G401 (cell line): ENCODE measurements around the gene ROBO3. TPM values are rescaled to one million over a fixed set of nuclear protein-coding genes. Genes with fewer than 3 reads are reported as not detected.

Experiments used
- DNase-seq: peaks from one replicate; pipeline ENCODE4 v3.0.0-alpha.2; 2015; ENCODE audit warnings: low spot score
- in situ Hi-C: cut with HindIII; loops from 2 replicates; pipeline ENCODE4 v1.10.0; 2016; ENCODE audit warnings: low sequenced_read_pairs, mixed read lengths
- total RNA-seq: library from RNA; depleted of rRNA; stranded (reverse); fragments of >200 nt; shearing (Covaris generic); gene quantifications from 2 replicates; pipeline ENCODE4 v1.2.3, GENCODE V29; 2014; rRNA removed

ROBO3 gene, protein sequence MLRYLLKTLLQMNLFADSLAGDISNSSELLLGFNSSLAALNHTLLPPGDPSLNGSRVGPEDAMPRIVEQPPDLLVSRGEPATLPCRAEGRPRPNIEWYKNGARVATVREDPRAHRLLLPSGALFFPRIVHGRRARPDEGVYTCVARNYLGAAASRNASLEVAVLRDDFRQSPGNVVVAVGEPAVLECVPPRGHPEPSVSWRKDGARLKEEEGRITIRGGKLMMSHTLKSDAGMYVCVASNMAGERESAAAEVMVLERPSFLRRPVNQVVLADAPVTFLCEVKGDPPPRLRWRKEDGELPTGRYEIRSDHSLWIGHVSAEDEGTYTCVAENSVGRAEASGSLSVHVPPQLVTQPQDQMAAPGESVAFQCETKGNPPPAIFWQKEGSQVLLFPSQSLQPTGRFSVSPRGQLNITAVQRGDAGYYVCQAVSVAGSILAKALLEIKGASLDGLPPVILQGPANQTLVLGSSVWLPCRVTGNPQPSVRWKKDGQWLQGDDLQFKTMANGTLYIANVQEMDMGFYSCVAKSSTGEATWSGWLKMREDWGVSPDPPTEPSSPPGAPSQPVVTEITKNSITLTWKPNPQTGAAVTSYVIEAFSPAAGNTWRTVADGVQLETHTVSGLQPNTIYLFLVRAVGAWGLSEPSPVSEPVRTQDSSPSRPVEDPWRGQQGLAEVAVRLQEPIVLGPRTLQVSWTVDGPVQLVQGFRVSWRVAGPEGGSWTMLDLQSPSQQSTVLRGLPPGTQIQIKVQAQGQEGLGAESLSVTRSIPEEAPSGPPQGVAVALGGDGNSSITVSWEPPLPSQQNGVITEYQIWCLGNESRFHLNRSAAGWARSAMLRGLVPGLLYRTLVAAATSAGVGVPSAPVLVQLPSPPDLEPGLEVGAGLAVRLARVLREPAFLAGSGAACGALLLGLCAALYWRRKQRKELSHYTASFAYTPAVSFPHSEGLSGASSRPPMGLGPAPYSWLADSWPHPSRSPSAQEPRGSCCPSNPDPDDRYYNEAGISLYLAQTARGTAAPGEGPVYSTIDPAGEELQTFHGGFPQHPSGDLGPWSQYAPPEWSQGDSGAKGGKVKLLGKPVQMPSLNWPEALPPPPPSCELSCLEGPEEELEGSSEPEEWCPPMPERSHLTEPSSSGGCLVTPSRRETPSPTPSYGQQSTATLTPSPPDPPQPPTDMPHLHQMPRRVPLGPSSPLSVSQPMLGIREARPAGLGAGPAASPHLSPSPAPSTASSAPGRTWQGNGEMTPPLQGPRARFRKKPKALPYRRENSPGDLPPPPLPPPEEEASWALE (N-terminal part only)
- 8.1 and 12.3 TPM in 2 replicates for total RNA-seq

DNA sequence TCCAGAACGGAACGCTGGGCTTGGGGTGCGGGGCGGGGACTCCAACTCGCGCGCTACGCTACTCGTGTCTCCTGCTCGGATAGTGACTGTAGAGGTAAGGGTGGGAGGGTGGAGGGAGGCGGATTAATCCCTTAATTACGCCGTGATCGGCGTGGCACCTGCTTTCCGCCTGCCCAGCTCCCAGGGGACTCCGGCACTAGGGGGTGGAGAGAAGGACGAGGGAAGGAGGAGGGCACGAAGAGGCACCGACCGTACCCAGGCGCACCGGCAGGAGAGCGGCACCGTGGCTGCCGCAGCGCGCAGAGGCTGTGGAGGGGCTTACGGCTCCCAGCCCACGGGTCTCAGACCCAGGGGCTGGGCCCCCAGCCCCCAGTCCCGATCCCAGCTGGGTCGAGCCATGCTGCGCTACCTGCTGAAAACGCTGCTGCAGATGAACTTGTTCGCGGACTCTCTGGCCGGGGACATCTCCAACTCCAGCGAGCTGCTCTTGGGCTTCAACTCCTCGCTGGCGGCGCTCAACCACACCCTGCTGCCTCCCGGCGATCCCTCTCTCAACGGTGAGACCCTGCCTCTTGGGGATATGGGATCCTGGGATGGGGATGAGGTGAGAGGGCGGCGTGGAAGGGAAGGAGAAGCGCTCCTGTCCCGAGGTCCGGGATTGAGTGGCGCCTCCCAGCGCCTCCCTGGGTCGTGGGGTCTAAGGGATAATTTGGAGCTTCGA, at the start of gene ROBO3:
TSS of gene ROBO3 (plus strand) at position 252 of the 721 bp plus-strand sequence. CDS start at position 398, 146 bp downstream.
- DNase-seq, result no peak
- in situ Hi-C loops, result no loop called here

DNA sequence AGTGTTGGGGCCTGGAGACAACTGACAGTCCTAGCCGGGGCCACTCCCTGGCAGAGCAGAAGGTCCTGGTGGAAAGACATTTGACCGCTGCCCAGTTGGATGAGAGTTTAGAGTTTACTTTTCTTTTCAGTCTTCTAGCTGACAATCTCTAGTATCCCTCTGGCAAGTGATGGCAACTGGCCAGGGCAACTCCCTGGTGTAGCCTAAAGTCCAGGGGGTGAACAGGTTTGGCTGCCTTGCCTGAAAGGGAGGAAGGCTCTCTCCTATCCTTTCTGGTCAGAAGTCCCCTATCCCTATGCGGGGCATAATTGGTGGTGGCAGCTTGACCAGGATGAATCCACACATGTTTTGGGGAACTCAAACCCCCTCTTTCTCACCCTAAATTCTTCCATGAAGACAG, 48.2 kb upstream of the ROBO3 start:
- DNase-seq, result no peak
- in situ Hi-C loops, result no loop called here

DNA sequence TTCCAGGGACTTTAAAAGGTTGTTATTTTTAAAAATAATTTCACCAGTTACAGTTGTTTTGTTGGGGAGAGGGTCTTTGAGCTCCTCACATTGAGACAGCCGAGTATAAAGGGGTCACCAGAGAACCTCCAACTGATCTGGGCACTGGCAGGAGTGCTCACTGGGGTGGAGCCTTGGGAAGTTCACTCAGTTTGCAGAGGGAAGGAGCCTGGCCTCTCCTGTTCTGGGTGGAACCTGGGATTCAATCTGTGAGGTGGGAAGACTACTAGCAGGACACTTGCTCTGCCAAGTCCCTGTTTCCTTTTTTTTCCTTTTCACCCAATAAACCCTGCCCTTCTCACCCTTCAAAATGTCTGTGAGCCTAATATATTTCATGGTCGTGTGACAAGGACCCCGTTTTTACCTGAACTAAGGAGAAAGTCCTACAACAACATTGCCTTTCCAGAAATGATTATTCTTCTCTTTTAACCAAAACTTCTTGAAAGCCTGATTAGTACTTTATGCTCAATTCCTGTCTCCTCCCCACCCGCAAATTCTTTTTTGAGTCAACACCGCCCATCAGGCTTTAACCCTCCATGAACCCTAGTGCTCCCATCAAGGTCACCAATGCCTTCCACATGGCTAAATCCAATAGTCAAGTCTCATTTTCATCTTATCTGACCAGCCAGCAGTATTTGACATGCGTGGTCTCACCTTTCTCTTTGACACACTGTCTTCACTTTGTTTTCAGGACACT, 43.1 kb upstream of the ROBO3 start:
- DNase-seq, result no peak
- in situ Hi-C loops, result no loop called here

DNA sequence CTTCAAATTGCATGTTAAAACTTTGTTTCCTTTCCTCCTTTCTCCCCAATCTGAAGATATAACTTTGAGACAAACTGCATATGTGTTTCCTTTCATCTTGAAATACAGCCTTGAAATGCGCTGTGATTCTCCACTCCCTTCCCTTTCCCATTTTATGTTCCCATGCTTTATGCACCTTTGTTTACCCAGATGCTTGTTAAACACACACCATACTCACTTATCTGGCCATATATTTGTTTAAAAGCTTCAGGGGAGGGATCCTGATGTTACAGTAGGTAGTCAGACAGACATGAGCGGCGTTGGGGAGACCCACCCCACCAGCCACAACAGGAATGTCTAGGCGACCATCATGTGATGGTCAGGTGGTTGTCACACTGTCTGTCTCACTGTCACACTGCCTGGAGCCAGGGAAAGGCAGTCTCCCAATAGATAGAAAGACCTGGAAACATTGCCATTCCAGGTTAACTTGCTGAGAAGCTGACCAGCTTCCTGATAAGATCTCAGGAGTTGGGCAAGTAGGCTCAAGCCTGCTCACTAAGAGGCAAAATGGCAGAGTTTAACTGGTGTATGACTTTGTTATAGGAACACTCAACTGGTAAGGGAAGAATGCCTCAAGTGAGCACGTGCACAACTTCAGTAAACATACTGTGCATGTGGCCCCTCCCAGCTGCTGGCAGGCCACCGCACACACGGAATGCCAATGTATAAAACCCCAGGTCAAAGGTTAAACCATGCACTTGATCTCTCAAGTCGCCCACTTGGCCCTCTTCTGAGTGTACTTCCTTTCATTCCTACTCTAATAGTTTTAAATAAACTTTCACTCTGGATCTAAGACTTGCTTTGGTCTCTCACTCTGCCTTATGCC, 41.5 kb upstream of the ROBO3 start:
- in situ Hi-C loops, result no loop called here
- DNase-seq, result no peak

DNA sequence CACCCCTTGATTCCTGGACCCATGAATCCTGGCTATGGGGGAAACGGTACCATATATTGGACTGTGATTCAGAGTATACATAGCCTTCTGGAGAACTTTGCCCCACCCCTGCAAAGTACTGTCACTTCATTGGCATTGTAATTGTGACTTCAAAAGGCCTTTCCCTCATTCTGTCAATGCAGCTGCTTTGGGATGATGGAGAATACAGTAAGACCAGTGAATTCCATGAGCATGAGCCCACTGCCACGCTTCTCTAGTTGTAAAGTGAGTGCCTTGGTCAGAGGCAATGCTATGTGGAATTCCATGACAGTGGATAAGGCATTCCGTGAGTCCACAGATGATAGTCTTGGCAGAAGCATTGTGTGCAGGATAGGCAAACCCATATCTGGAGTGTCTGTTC, 39.4 kb upstream of the ROBO3 start:
- DNase-seq, result no peak
- in situ Hi-C loops, result no loop called here

DNA sequence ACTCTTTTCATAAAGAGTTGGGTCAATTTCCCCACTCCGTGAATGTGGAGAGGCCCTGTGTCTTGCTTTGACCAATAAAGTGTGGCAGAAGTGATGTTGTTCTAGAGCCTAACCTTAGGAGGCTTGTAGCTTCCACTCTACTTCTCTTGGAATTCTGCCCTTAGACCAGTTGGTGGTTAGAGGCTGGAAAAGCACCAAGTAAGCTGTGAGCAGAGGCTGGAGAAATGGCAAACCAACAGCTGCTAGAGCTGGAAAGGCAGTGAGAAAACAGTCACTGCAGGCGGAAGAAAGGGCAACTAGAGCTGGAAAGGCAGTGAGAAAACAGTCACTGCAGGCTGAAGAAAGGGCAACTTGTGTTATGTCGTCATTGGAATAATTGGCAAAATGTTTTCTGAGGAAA, 35.2 kb upstream of the ROBO3 start:
- in situ Hi-C loops, result no loop called here
- DNase-seq, result no peak

DNA sequence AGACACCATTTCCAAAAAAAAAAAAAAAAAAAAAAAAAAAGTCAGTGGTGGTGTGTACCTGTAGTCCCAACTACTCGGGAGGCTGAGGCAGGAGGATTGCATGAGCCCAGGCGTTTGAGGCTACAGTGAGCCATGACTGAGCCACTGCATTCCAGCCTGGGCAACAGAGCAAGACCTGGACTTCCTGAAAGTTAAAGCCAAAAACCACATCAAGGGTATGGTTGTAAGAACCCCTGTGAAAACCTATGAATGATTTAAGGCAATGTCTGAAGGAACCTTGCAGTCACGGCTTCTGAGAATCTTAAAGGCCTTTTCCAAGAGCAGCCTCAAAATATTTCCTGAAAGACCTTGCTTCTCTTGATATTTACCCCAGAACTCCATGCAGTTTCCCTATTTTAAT, 34.5 kb upstream of the ROBO3 start:
- in situ Hi-C loops, result no loop called here
- no peak for DNase-seq

DNA sequence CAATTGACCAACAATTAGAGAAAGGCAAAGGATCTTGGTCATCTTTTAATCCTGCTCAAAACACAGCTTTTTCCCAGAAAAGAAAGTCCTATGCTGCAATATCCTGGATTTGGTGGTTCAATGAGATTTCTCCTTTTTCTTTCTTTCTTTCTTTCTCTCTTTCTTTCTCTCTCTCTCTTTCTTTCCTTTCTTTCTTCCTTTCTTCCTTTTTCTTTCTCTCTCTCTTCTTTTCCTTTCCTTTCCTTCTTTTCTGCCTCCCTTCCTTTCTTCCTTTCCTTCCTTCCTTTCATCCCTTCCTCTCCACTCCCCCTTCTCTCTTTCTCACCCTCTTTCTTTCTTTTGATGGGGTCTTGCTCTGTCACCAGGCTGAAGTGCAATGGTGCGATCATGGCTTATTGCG, 33.3 kb upstream of the ROBO3 start:
- DNase-seq, result no peak
- in situ Hi-C loops, result no loop called here

DNA sequence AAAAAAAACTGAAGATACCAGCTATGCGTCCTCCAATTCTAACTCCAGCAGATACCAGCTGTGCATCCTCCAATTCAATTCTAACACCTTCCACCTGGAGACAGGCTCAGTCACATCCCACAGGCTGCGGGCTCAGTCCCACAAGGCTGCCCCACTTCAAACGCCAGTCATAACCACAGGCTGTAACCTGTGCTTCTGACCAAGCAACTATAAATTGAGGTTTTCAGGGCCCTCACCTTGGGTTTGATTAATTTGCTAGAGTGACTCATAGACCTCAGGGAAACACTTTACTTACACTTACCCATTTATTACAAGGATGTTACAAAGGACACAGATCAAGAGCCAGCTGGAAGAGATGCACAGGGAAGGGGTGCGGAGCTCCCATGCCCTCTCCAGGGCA, 32.7 kb upstream of the ROBO3 start:
- in situ Hi-C loops, result no loop called here
- DNase-seq, result no peak

DNA sequence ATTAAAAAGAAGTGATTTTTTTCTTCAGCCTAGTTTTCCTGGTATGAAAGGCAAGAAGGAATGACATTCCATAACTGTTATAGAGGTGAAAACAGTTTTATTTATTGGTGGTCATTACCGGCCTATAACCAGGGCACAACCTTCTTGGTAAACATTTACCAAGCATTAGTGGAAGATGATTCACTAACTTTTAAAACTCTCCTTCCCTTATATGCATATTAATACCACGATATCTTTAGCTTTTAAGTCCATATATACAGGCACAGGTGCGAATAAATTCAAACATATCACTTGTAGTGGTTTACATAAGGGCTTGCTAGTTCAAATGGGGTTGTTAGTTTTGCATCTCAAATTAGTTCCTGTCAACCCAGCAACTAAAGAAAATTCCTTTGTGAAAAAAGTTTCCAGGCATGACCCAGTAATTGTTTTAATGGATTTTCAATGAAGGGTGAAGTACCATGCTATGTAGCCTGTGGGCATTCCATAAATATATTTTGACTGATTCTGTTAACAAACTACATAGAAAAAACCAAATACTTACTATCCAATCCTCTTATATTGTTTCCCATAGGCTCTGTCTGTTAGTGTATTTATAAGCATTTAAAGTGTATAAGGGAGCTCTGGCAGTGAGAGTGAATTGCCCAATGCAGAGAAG, 30.6 kb upstream of the ROBO3 start:
- DNase-seq, result no peak
- in situ Hi-C loops, result loop anchor here (5.0 kb wide), 1 partner anchor 187 kb away; no protein-coding TSS in a partner anchor

DNA sequence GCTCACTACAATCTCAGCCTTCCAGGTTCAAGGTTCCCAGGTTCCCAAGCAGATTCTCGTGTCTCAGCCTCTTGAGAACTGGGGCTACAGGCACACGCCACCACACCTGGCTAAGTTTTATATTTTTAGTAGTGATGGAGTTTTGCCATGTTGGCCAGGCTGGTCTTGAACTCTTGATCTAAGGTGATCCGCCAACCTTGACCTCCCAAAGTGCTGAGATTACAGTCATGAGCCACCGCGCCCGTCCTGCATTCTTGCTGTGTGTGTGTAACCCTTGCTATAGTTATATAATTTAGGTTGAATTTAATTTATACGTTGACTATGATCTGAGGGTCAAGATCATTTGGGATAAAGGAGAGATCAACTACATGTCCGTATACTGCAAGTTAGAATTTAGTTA, 29.3 kb upstream of the ROBO3 start:
- in situ Hi-C loops, result loop anchor here (5.0 kb wide), 1 partner anchor 189 kb away; no protein-coding TSS in a partner anchor
- no peak for DNase-seq

DNA sequence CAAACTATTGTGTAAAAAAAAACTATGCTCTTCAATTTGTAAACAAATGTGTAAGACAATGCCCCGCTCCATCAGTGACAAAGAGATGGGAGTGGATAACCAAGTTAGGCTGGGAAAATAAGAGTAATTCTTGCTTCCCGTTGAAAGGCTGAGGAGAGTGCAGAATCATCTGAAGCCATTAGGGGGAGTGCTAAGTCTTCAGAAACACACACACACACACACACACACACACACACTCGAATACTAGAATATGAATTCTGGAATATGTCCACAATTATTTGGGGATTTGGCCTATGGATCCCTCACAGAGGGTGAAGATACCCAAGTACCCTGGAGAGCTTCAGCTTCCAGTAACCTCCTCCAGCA, 27.8 kb upstream of the ROBO3 start:
- in situ Hi-C loops, result loop anchor here (5.0 kb wide), 1 partner anchor 190 kb away; no protein-coding TSS in a partner anchor
- DNase-seq, result peak; percentile 53

DNA sequence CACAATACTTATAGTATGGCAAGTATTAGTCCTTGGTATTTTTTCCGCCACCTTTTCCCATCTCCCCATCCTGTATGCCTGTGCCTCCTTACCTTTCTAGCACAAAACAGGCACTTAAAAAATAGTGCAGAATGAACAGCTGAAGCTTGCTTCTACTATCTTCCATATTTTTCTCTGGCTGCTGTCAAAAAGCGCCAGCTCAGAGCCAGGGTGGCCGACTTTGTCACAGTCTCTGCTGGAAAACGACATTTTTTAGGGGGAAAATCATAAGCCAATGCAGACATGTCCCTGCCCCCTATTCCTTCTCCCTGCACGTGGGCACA, 26.5 kb upstream of the ROBO3 start:
- in situ Hi-C loops, result loop anchor here (5.0 kb wide), 1 partner anchor 191 kb away; no protein-coding TSS in a partner anchor
- DNase-seq, result no peak

DNA sequence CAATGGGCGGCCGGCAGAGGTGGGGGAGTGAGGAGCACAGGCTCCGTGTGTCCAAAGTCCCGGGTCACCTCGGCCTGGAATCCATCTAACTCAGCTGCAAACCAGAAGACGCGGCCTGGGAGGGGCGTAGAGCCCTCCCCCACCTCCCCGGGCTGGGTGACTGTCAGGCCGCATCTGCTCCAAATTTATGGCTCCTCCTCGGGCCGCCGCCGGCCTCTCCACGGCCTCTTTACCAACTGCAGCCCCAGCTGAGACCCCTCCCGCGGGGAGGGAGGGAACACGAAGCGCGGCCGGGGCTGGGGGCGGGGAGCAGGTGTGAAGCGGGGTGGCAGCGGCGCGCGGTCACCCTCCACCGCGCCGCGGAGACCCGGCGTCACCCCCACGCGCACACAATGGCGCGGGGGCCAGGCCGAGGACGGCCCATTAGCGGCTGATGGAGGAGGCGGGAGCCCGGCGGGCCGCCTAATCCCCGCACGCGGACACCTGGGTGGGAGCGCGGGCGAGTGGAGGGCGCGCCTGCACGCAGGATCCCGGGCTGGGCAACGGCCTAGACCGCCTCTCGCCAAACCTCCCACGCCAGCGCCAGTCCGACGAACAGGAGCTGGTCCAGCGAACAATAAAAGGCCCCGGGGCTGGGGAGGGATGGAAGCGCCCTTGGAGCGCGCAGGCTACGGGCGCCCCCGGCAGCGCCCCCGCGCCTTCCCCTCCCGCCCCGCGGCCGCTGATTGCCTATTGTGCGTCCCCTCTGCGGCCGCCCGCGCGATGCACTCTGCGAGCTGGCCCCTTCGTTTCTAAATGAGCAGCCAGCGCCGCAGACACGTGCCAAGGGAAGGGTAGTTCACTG, 25.9 kb upstream of the ROBO3 start:
- in situ Hi-C loops, result loop anchor here (5.0 kb wide), 1 partner anchor 192 kb away; no protein-coding TSS in a partner anchor
- DNase-seq, result no peak

DNA sequence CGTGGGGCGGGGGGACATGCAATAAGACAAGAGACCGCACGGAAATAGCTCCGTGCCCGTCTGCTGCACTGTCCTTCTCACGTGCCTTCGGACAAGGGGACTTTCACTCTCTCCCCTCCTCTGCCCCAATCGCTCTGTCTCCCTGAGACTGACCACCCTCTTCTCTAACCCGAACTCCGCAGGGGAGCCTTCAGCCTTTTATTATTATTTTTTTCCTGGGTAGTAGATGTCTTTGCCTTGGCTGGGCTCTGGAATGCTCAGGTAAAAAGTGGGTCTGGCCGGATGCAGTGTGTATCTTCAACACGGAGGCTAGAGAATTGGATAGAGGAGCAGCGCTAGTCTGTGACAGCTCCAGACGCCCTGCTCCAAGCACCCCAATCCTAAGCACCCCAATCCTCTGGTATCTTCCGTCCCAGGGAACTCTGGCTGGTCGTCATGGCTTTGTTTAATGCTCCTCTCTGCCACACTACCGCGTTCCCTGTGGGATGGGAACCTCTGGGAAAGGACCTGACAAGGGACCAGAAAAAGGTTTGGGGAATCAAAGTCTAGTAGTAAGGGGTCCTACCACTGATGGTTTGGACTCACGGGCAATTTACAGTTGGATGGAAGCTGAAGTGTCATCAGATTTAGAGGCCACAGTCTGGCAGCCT, 25.1 kb upstream of the ROBO3 start:
- in situ Hi-C loops, result loop anchor here (5.0 kb wide), 1 partner anchor 193 kb away; no protein-coding TSS in a partner anchor
- no peak for DNase-seq
